ENCODE data around the gene CAMTA1.

CAMTA1 gene

GRCh38 chr1:7570311-7570710 is 785.1 kb downstream of the CAMTA1 start:
- no peak for DNase-seq (ENCODE audit: low read depth in 2 of 2)

- no peak for DNase-seq (ENCODE audit: low read depth in 2 of 2)
Observed at GRCh38 chr1:7572654-7573152, 787.4 kb downstream of the CAMTA1 start.

DNA sequence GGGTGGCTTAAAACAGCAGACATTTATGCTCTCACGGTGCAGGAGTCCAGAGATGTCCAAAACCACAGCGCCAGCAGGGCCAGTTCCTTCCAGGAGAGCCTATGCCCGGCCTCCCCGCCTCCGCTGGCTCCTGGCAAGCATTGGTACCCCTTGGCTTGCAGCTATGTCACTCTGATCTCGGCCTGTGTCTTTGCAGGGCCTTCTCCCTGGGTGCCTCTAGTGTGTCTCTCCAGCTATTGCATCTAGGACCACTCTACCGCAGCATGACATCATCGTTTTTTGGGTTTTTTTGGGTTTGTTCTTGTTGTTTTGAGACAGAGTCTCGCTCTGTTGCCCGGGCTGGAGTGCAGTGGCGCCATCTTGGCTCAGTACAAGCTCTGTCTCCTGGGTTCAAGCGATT is 788.2 kb downstream of the CAMTA1 start:
- DNase-seq (ENCODE audit: low read depth in 2 of 2), result no peak

DNA sequence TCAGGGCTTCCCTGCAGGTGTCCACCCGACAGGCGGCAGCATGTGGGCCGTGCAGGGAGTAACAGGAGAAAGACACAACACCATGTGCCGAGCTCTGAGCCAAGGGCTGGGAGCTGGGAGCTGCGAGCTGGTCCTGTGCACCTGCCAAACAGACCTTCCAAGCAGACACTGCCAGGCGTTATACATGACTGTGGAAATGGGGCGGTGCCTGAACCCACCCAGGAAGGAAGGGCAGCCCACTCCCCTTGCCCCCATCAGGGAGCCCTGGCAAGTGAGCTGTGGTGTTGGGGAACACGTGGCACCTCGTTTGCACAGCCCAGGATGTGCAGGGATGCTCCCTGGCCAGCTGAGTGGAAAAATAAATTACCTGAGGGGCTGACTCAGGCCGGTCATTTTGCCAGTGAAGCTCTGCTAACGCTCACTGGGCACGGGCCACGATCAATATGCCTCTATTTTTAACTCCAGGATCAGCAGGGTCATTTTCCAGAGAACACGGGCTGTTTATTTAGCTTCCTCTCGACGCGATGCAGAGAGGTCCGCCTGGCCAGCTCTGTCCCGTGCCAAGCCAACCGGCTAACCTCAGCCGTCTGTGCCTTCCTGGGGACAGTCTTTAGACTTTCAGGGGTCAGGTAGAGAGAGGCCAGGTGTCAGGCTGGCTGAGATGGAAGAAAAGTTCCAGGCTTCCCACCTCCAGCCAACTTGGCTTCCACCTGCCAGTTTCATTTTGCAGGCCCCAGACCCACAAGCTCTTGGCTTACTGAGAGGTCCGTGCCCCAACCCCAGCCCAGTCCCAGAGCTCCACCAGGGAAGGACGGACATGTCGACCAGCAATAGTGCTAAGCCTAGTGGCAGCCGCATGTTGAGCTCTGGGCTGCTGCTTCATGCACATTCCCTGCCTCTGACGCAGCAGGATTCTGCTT is 789.1 kb downstream of the CAMTA1 start:
- no peak for DNase-seq (ENCODE audit: low read depth in 2 of 2)

DNA sequence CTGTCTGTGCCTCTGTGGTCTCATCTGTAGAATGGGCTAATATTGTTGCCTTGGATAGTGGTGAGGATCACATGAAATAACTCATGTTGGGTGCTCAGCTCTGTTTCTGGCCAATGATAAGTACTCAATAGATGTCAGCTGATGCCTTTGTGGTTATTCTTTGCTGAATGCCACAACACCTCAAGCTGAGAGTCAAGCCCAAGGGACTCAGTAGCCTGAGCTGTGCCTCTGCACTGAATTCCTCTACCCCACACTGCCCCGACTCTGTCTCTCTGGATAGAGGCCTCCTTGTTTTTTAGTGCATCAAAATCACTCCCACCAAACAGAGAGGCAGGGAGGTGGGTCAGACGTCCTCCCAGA is 789.8 kb downstream of the CAMTA1 start:
- DNase-seq (ENCODE audit: low read depth in 2 of 2), result no peak

DNA sequence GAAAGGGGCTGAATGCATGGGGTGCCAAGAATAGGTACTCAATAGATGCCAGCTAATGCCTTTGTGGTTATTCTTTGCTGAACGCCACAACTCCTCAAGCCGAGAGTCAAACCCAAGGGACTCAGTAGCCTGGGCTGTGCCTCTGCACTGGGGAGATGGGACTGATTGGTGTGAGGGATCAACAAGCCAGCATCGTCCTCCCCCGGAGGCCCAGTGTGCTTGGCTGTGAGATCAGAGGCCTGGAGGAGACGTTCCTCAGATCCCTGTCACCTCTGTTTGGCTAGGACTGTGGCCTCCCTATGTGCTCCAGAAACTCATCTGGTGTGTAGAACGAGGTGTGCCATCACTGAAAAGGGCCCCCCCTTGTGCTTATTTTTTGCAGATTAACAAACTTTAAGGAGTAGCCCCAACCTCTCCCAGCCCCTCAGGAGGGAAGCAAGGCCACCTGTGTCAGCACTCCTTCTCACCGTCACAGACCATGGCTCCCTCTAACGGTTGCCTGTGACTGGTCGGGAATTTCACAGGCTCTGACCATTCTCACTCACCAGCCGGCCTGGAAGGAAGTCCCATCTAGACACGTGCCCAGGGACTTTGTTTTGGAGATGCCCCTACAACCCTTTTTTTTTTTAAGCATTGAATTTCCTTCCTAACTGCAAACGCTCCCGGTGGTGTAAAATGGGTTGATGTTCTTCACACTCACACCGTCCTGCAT is 791.8 kb downstream of the CAMTA1 start:
- DNase-seq (ENCODE audit: low read depth in 2 of 2), result no peak

- DNase-seq (ENCODE audit: low read depth in 2 of 2), result no peak
Observed at GRCh38 chr1:7578206-7578605, 793.0 kb downstream of the CAMTA1 start.

DNA sequence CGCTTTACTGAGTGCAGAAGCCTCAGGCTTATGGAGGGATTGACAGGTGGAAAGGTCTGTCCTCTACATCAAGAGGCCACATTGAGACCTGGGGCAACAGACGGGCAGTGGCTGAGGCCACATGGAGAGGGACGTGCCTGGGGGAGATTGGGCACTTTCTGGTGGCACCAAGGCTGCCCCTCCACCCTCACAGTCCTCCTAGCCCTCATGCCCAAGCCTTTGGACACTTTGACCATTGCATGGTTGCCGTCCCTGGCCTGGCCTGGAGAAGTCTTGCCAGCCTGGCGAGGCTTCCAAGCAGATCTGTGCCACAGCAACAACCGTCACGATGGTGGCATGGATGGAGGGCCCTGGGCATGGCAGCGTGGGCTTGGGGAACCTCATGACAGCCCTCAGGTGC is 793.8 kb downstream of the CAMTA1 start:
- no peak for DNase-seq (ENCODE audit: low read depth in 2 of 2)

DNA sequence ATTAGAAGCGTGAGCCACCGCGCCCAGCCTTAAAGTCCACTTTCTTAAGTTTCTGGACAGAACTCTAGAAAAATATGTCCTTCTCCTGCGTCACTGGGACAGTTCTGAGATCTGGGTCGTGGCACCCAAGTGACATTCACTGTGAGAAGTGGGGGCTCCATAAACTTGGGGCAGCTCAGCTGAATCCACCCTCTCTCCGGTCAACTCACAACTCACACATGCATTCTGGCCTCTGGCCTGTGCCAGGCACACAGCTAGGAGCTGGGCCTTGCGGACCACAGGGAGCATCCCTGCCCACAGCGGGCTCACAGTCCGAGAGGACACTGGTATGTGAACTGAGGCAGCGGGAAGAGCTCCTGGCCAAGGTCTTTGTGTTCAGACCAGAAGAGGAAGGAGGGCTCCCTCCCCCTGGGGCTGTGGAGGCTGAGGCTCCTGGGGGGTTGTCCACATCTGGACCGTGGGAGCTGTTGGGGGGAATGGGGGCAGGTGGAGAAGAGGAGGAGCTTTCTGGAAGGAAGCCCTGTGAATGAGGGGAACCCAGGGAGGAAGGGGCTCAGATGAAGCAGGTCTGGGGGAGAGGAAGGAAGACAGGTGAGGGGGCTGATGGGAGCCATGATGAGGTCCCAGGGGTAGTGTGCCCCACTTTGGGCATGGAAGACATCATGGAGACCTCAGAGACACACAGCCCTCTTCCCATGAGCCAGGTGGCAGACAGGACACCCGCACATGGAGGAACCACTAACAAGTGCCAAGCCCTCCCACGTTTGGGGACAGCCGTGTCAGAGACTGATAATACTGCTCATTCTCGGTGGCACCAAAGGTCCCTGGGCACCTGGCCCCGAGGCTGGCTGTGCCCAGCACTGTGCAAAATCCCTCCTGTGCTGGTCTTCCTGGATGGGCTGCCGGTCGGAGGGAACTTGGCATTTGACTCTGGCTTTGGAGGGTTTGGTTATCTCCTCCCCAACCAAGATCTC is 794.9 kb downstream of the CAMTA1 start:
- no peak for DNase-seq (ENCODE audit: low read depth in 2 of 2)

DNA sequence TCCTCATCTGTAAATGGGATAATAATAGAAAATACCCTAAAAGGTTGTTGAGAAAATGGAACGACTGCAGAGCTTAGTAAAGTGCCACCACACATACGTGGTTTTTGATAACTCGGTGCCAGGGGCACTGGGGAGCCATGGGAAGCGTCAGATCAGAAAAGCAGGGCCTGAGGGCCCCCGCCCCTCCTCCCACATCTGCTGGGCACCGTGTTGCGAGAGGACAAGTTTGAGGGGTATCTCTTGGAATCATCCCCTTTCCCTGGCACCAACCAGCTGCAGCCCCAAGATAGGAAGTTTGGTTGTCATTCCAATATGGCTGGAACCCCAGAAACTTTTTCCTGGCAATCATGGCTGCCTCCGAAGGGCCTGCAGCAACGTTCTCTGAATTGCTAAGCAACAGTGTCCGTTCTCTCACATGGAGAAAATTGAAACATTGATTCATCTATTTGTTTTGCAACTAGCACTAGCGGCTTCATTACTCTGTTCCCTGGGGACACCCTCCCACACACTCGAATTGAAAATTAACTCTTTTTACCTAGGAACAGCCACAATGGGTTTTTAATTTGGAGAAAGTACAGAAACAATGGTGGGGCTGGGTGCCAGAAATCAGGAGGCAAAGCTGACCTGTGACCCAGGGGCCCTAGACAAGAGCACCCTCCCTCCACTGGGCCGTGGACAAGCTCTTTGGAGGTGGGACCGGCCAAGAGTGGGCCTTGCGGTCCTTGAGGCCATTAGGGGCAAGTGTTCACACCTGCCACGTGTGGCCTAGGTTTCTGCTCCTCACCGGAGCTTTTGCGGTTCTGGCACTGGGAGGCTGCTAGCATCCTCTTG is 795.9 kb downstream of the CAMTA1 start:
- peak in 1 of 2 experiments; percentile 21 for DNase-seq (ENCODE audit: low read depth in 2 of 2)

- no peak for DNase-seq (ENCODE audit: low read depth in 2 of 2)
Observed at GRCh38 chr1:7581754-7582459, 796.7 kb downstream of the CAMTA1 start.

DNA sequence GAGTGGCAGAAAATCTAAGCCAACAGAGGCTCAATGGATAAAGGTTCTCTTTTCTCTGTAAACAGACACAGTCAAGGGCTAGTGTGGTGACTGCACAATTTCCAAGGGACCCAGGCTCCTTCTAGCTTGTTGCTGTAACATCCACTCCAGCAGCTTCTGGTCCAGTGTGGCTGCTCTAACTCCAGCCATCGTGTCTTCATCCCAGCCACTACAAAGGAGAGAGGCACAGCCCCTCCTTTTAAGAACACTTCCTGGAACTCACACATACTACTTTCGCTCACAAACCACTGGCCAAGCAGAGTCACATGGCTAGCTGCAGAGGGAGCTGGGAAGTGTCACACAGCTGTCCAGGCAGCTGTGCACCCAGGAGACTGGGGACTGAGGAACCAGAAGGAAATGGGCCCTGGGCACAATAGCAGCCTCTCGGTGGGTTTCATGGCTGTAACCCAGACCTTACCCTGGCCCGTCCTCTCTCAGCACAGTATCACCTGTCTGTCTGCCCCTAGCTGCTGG is 797.3 kb downstream of the CAMTA1 start:
- DNase-seq (ENCODE audit: low read depth in 2 of 2), result no peak

GRCh38 chr1:7583291-7584096 is 798.2 kb downstream of the CAMTA1 start:
- no peak for DNase-seq (ENCODE audit: low read depth in 2 of 2)

DNA sequence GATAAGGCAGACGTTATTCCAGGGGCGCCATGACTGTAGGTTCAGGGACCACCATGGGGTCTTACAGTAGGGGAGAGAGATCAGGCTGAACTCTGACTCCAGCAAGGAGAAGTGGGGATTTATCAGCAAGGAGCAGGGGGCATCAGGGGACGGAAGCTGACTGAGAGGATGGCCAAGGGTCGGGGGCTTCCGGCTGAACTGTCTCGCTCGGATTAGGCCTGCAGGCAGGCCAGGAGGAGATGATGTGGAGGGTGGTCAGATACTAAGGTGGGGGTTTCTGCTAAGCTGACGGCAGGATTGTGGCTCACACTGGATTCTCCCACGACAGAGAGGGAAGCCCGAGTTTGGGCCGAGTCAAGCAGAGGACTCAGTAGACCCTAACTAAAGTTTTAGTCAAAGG is 798.9 kb downstream of the CAMTA1 start:
- no peak for DNase-seq (ENCODE audit: low read depth in 2 of 2)

GRCh38 chr1:7584643-7585042 is 799.4 kb downstream of the CAMTA1 start:
- no peak for DNase-seq (ENCODE audit: low read depth in 2 of 2)

DNA sequence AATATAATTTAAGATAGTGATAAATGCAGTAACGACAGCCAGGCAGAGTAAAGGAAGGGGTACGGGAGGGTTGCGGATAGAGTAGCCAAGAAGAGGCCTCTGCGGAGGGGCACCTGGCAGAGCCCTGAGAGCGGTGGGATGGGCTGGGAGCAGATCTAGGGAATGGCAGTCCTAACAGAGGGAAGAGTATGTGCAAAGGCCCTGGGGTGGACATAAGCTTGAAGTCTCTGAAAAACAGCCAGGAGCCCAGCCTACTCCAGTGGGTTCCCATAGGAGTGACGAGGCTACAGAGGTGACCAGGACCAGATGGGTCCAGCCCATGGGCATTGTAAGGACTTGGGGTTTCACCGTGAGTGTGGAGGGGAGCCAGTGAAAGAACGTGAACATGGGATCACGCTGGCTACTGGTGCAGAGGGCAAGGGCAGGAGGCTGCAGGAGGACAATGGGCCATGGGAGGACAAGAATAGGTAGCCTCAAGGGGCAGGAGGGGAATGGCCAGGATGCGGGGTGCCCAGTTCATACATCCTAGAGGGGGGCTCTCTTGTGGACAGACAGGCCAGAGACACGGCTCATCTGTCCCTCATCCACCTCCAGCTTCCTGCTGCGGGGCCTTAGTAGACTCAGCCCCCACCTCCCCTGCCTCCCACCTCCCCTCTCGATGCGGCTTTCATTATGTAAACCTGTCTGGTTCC is 800.1 kb downstream of the CAMTA1 start:
- DNase-seq (ENCODE audit: low read depth in 2 of 2), result no peak

DNA sequence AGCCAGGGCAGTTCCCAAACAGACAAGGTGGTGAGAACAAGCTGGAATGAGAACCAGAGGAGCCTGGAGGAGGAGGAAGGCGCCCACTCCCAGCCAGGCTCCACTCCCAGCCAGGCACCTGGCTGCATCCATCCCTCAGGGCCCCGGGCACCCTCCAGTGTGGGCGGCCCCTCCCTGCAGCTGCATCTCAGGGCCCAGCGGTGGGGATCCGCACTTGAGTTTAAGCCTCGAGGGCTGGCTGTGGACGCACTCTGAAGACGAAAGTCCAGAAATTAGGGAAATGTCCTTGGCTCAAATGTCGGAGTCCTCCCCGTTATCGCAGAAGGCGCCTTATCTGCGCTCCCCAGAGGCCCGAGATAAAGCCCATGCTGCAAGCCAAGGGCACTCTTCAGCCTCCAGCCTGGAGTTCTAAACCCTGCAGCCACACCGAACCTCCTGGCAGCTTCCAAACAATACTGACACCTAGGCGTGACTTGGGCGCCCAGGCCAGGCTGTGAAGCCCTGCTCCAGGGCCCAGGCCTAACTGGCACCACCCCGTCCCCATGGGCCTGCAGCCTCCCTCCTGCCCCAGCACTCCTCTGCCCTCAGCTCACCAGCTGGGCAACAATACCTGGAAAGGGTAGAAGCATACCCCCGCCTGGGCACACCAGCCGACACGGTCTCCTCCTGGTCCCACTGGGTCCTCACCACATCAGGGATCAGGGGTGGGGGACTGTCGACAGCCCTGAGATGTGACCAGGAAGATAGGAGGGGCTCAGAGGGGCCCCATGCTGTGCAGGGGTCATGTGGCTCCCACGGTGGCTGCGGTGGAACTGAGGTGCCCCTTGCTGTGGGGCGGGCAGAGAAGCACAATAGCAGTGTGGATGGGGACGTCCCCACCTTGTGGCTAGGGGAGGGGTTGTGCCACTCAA is 801.0 kb downstream of the CAMTA1 start:
- DNase-seq (ENCODE audit: low read depth in 2 of 2), result no peak
